Measurements from ENCODE around the gene MEIS3. TPM values are rescaled to one million over a fixed set of nuclear protein-coding genes. Genes with fewer than 3 reads are reported as not detected.

The MEIS3 gene
- total and polyA plus RNA-seq, 9 donors: 7.2 to 30.6 (median 18.6) TPM

DNA sequence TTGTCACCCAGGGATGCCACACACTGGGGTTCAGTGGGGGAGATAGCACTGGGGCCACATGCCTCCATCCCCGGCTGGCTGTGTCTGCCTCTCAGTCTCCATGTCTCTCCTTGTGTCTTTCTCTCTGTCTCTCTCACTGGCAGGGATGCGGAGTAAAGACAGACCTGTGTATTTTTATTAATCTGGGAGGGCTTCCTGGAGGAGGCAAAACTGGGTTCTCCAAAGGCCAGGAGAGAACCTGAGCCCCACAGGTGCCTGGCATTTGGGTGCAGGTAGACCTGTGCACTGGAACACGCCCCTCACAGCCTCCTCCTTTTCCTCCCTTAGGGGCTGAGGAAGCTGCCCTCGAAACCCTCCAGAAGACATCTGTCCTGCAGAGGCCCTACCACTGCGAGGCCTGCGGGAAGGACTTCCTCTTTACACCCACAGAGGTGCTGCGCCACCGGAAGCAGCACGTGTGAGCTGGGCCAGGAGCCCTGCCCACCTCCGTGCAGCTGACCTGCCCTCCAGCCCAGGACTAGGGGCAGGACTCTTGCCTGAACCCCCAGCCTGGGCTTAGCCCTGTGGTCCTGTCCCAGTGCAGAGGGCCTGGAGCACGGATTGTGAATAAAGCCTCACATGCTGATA is 37.6 kb downstream of the MEIS3 start:
- no peak overlapping the region for H3K27ac ChIP-seq
- no peaks in the 10 kb centered on the region for H3K9me3 ChIP-seq
- H3K4me3 ChIP-seq: no peak overlapping the region
- WGBS, 3 donors: 79 to 87% (median 85%) methylated on average over 7 to 11 of the region's 11 CpGs
- TF ChIP-seq, protein P1, sequence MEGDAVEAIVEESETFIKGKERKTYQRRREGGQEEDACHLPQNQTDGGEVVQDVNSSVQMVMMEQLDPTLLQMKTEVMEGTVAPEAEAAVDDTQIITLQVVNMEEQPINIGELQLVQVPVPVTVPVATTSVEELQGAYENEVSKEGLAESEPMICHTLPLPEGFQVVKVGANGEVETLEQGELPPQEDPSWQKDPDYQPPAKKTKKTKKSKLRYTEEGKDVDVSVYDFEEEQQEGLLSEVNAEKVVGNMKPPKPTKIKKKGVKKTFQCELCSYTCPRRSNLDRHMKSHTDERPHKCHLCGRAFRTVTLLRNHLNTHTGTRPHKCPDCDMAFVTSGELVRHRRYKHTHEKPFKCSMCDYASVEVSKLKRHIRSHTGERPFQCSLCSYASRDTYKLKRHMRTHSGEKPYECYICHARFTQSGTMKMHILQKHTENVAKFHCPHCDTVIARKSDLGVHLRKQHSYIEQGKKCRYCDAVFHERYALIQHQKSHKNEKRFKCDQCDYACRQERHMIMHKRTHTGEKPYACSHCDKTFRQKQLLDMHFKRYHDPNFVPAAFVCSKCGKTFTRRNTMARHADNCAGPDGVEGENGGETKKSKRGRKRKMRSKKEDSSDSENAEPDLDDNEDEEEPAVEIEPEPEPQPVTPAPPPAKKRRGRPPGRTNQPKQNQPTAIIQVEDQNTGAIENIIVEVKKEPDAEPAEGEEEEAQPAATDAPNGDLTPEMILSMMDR (IDR thresholded peaks at IDR 0.05): no peak
- TF ChIP-seq EP300 (IDR thresholded peaks at IDR 0.05) (no peak), POLR2A (IDR thresholded peaks at IDR 0.05) (no peak)
- no peaks in the 10 kb centered on the region for H3K27me3 ChIP-seq
- H3K36me3 ChIP-seq: no peaks in the 10 kb centered on the region
- no peak for DNase-seq
- H3K4me1 ChIP-seq (ENCODE audit: insufficient read depth): no peaks in the 10 kb centered on the region
- intact Hi-C loops (cut with DNase I): no loop called here

DNA sequence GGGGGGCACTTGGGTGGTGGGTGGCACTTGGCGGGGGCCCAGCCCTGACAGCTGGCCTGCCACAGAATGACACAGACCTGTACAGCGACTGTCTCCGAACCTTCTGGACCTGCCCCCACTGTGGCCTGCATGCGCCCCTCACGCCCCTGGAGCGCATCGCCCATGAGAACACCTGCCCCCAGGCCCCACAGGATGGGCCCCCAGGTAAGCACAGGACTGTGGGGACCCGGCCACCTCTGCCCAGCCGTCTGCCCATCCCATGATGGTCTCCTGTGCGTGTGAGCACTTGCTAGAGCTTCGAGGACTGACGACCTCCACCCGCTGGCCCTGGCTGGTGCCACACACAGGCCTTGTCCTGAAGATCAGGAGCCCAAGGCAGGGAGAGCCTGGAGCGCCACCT is 38.2 kb downstream of the MEIS3 start:
- 84 to 90% (median 89%) methylated on average over 12 to 14 of the region's 14 CpGs for WGBS, 3 donors
- Histone ChIP-seq H3K36me3 (no peaks in the 10 kb centered on the region), H3K27ac (no peak overlapping the region), H3K9me3 (no peaks in the 10 kb centered on the region), H3K27me3 (no peaks in the 10 kb centered on the region), H3K4me1 (ENCODE audit: insufficient read depth) (no peaks in the 10 kb centered on the region), H3K4me3 (no peak overlapping the region)
- no peak for TF ChIP-seq POLR2A (IDR thresholded peaks at IDR 0.05)
- TF ChIP-seq, protein P1 (IDR thresholded peaks at IDR 0.05): no peak
- TF ChIP-seq EP300 (IDR thresholded peaks at IDR 0.05): no peak
- DNase-seq: no peak
- intact Hi-C loops (cut with DNase I): no loop called here

DNA sequence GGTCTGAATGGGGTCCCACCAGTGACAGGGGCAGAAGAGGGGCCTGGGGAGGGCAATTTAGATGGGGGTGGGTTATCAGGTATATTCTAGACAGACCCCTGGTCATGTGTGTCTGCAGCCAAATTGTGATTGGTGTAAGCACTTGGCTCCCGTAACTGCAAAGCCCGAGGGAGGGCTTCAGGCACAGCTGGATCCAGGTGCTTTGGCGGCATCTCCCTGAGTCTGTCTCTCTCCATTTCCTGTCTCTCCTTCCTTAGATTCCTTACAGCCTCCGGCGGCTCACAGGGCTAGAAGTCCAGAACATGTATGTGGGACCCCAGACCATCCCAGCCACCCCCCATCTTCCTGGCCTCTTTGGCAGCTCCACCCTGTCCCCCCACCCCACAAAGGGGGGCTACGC is 38.8 kb downstream of the MEIS3 start:
- intact Hi-C loops (cut with DNase I): no loop called here
- Histone ChIP-seq H3K4me1 (ENCODE audit: insufficient read depth) (no peaks in the 10 kb centered on the region), H3K36me3 (peaks cover 3% of the 10 kb centered on the region), H3K9me3 (no peaks in the 10 kb centered on the region), H3K27ac (no peak overlapping the region), H3K4me3 (no peak overlapping the region), H3K27me3 (no peaks in the 10 kb centered on the region)
- TF ChIP-seq POLR2A (IDR thresholded peaks at IDR 0.05) (no peak), EP300 (IDR thresholded peaks at IDR 0.05) (no peak)
- TF ChIP-seq, protein P1 (IDR thresholded peaks at IDR 0.05): no peak
- WGBS, 3 donors: 62 to 83% (median 65%) methylated on average over 6 of the region's 6 CpGs
- DNase-seq: no peak

GRCh38 chr19:47379381-47379938 is 39.9 kb downstream of the MEIS3 start:
- intact Hi-C loops (cut with DNase I): no loop called here
- Histone ChIP-seq H3K36me3 (peaks cover 7% of the 10 kb centered on the region), H3K9me3 (no peaks in the 10 kb centered on the region), H3K4me3 (no peak overlapping the region), H3K27ac (no peak overlapping the region), H3K27me3 (no peaks in the 10 kb centered on the region), H3K4me1 (ENCODE audit: insufficient read depth) (no peaks in the 10 kb centered on the region)
- no peak for DNase-seq
- TF ChIP-seq, protein P1 (IDR thresholded peaks at IDR 0.05): no peak
- no peak for TF ChIP-seq POLR2A (IDR thresholded peaks at IDR 0.05)
- TF ChIP-seq EP300 (IDR thresholded peaks at IDR 0.05): no peak
- WGBS, 3 donors: 84 to 89% (median 89%) methylated on average over 16 to 23 of the region's 23 CpGs

Data from ovary (tissue), 9 donors.